Liver (tissue), 9 donors: Measurements from ENCODE around the gene NMS. TPM values are rescaled to one million over a fixed set of nuclear protein-coding genes. Genes with fewer than 3 reads are reported as not detected.

Source experiments
- DNase-seq: peaks from one replicate; pipeline ENCODE4 v3.0.0-alpha.2; 2017; ENCODE audit warnings: low spot score
- H3K27ac ChIP-seq, 2 donors: one replicate each; pipeline ENCODE4 v1.7.0; 2013; ENCODE audit warnings: inconsistent platforms in 2 of 2, low read length in 2 of 2, control low read depth in 1 of 2, low read depth in 1 of 2, mild to moderate bottlenecking in 1 of 2
- H3K27me3 ChIP-seq, 4 donors: one replicate each; pipeline versions ENCODE4 v1.6.1 to v1.7.0; 2013; ENCODE audit warnings: low read length in 3 of 4, inconsistent platforms in 1 of 4, mild to moderate bottlenecking in 1 of 4, moderate library complexity in 1 of 4; ENCODE audit not compliant: control insufficient read depth in 4 of 4, insufficient read depth in 4 of 4
- H3K36me3 ChIP-seq, 4 donors: one replicate each; pipeline versions ENCODE4 v1.6.1 to v1.7.0; 2013; ENCODE audit warnings: low read length in 3 of 4, mild to moderate bottlenecking in 3 of 4, low read depth in 1 of 4, moderate library complexity in 1 of 4; ENCODE audit not compliant: control insufficient read depth in 4 of 4, insufficient read depth in 3 of 4
- H3K4me1 ChIP-seq, 4 donors: one replicate each; pipeline versions ENCODE4 v1.6.1 to v1.7.0; 2013; ENCODE audit warnings: low read length in 3 of 4, mild to moderate bottlenecking in 3 of 4, moderate library complexity in 1 of 4; ENCODE audit not compliant: control insufficient read depth in 4 of 4, insufficient read depth in 4 of 4
- H3K4me3 ChIP-seq, 3 donors: one replicate each; pipeline versions ENCODE4 v1.6.1 to v1.7.0; 2013; ENCODE audit warnings: low read length in 3 of 3, control low read depth in 1 of 3, low read depth in 1 of 3, mild to moderate bottlenecking in 1 of 3
- H3K9ac ChIP-seq, 2 donors: one replicate each; pipeline ENCODE4 v1.7.0; 2013; ENCODE audit warnings: low read length in 2 of 2, mild to moderate bottlenecking in 2 of 2, moderate library complexity in 2 of 2, control low read depth in 1 of 2, low read depth in 1 of 2
- H3K9me3 ChIP-seq, 4 donors: one replicate each; pipeline versions ENCODE4 v1.6.1 to v1.7.0; 2013; ENCODE audit warnings: low read length in 3 of 4; ENCODE audit not compliant: control insufficient read depth in 4 of 4
- EGR1 ChIP-seq, 2 donors: IDR thresholded peaks; 2 replicates each; pipeline ENCODE4 v1.6.1; 2016 to 2018; ENCODE audit warnings: antibody characterized with exemption in 2 of 2, low read depth in 2 of 2
- FOXA1 ChIP-seq: IDR thresholded peaks from 2 replicates; pipeline ENCODE4 v1.6.1; 2016; ENCODE audit warnings: antibody characterized with exemption
- FOXA2 ChIP-seq: IDR thresholded peaks from 2 replicates; pipeline ENCODE4 v1.6.1; 2016; ENCODE audit warnings: antibody characterized with exemption
- GABPA ChIP-seq, 2 donors: IDR thresholded peaks in 1 of 2; conservative IDR thresholded peaks in 1 of 2; 2 replicates each; pipeline ENCODE4 v1.6.1; 2016; ENCODE audit warnings: antibody characterized with exemption in 2 of 2, mild to moderate bottlenecking in 1 of 2, moderate library complexity in 1 of 2
- HNF4A ChIP-seq, 2 donors: conservative IDR thresholded peaks; 2 replicates each; pipeline ENCODE4 v1.6.1; 2016; ENCODE audit warnings: antibody characterized with exemption in 2 of 2, mild to moderate bottlenecking in 2 of 2
- HNF4G ChIP-seq: IDR thresholded peaks from 2 replicates; pipeline ENCODE4 v1.6.1; 2016; ENCODE audit warnings: antibody characterized with exemption
- JUND ChIP-seq, 2 donors: IDR thresholded peaks; 2 replicates each; pipeline ENCODE4 v1.6.1; 2016; ENCODE audit warnings: antibody characterized with exemption in 2 of 2
- NR2F2 ChIP-seq: IDR thresholded peaks from 2 replicates; pipeline ENCODE4 v1.6.1; 2016; ENCODE audit warnings: antibody characterized with exemption
- RAD21 ChIP-seq, 2 donors: IDR thresholded peaks; 2 replicates each; pipeline ENCODE4 v1.6.1; 2016; ENCODE audit warnings: antibody characterized with exemption in 2 of 2, mild to moderate bottlenecking in 2 of 2
- RXRA ChIP-seq, 2 donors: IDR thresholded peaks; 2 replicates each; pipeline ENCODE4 v1.6.1; 2017 to 2018; ENCODE audit warnings: antibody characterized with exemption in 2 of 2, mild to moderate bottlenecking in 1 of 2
- SP1 ChIP-seq: IDR thresholded peaks from 2 replicates; pipeline ENCODE4 v1.6.1; 2018; ENCODE audit warnings: antibody characterized with exemption, mild to moderate bottlenecking
- TAF1 ChIP-seq: conservative IDR thresholded peaks from 2 replicates; pipeline ENCODE4 v1.6.1; 2016; ENCODE audit warnings: antibody characterized with exemption, mild to moderate bottlenecking
- YY1 ChIP-seq: IDR thresholded peaks from 2 replicates; pipeline ENCODE4 v1.6.1; 2016; ENCODE audit warnings: antibody characterized with exemption, mild to moderate bottlenecking
- whole genome bisulfite sequencing: extraction: QIAGEN DNeasy Blood & Tissue Kit; methylation state at CpG from one replicate; pipeline ENCODE4 v1.1.7; 2013; 5-methylcytosine and 5-hydroxymethylcytosine counted together
- polyA plus RNA-seq, 2 donors: library from polyadenylated mRNA; stranded (reverse) in 1 of 2; unstranded in 1 of 2; fragments of 200-250 nt in 1 of 2; fragments of >200 nt in 1 of 2; fragmentation: Nextera tagmentation in 1 of 2; extraction: Ambion mirVana in 1 of 2; gene quantifications; one replicate each; pipeline versions ENCODE4 v1.2.1 to v1.2.3, GENCODE V29; 2013 to 2015
- total RNA-seq, 2 donors: library from RNA; depleted of rRNA; stranded (reverse); fragments of >200 nt; gene quantifications; one replicate each; pipeline ENCODE4 v1.2.3, GENCODE V29; 2014
- TF ChIP-seq, protein P1 (sequence below): IDR thresholded peaks from 2 replicates; pipeline ENCODE4 v1.6.1; 2016; ENCODE audit warnings: antibody characterized with exemption
- TF ChIP-seq, protein P2 (sequence below): IDR thresholded peaks from 2 replicates; pipeline ENCODE4 v1.6.1; 2016; ENCODE audit warnings: antibody characterized with exemption
- TF ChIP-seq, protein P3 (sequence below): IDR thresholded peaks from 2 replicates; pipeline ENCODE4 v1.6.1; 2016; ENCODE audit warnings: antibody characterized with exemption, mild to moderate bottlenecking
- TF ChIP-seq, protein P4 (sequence below): IDR thresholded peaks from 2 replicates; pipeline ENCODE4 v1.6.1; 2016; ENCODE audit warnings: antibody characterized with exemption
- donor health status: healthy.
- donor health status: healthy.
- donor health status: healthy.
- donor health status: healthy.
- donor health status: healthy.

The NMS gene
- total and polyA plus RNA-seq, 4 donors: not detected

DNA sequence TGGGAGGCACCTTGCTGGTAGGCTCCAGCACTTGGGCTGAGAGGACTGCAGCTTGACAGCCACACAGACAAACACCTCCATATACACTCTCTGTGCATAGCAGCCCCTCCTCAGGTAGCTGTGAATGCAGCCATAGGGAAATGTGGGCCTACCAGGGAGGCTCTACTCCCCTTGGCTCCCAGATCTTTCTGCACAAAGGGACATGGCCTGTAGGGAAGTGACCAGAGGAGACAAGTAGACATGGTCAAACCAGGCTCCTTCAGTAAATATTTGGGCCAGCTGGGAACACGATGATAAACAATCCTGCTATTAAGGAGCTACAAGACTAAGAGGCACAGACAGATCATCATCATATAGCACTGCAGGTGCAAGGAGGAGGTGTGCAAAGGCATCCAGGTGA is 56.6 kb downstream of the NMS start:
- no peak overlapping the region for H3K9ac ChIP-seq
- TF ChIP-seq FOXA2 (no peak), NR2F2 (no peak), HNF4A (conservative IDR thresholded peaks at IDR 0.05) (no peak), SP1 (no peak), YY1 (no peak), TAF1 (no peak), RXRA (IDR thresholded peaks at IDR 0.05) (no peak), JUND (IDR thresholded peaks at IDR 0.05) (no peak), HNF4G (no peak), EGR1 (IDR thresholded peaks at IDR 0.05; ENCODE audit: low read depth in 2 of 2) (no peak)
- TF ChIP-seq, protein P1, sequence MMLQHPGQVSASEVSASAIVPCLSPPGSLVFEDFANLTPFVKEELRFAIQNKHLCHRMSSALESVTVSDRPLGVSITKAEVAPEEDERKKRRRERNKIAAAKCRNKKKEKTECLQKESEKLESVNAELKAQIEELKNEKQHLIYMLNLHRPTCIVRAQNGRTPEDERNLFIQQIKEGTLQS: no peak
- TF ChIP-seq, protein P2, sequence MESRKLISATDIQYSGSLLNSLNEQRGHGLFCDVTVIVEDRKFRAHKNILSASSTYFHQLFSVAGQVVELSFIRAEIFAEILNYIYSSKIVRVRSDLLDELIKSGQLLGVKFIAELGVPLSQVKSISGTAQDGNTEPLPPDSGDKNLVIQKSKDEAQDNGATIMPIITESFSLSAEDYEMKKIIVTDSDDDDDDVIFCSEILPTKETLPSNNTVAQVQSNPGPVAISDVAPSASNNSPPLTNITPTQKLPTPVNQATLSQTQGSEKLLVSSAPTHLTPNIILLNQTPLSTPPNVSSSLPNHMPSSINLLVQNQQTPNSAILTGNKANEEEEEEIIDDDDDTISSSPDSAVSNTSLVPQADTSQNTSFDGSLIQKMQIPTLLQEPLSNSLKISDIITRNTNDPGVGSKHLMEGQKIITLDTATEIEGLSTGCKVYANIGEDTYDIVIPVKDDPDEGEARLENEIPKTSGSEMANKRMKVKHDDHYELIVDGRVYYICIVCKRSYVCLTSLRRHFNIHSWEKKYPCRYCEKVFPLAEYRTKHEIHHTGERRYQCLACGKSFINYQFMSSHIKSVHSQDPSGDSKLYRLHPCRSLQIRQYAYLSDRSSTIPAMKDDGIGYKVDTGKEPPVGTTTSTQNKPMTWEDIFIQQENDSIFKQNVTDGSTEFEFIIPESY: no peak
- H3K27ac ChIP-seq: no peak overlapping the region
- no peak overlapping the region for H3K4me3 ChIP-seq
- no peaks in the 10 kb centered on the region for H3K4me1 ChIP-seq
- no peaks in the 10 kb centered on the region for H3K27me3 ChIP-seq
- H3K9me3 ChIP-seq: no peaks in the 10 kb centered on the region
- no peaks in the 10 kb centered on the region for H3K36me3 ChIP-seq
- 35% methylated on average over 1 of the region's 1 CpG for WGBS
- no peak for DNase-seq

DNA sequence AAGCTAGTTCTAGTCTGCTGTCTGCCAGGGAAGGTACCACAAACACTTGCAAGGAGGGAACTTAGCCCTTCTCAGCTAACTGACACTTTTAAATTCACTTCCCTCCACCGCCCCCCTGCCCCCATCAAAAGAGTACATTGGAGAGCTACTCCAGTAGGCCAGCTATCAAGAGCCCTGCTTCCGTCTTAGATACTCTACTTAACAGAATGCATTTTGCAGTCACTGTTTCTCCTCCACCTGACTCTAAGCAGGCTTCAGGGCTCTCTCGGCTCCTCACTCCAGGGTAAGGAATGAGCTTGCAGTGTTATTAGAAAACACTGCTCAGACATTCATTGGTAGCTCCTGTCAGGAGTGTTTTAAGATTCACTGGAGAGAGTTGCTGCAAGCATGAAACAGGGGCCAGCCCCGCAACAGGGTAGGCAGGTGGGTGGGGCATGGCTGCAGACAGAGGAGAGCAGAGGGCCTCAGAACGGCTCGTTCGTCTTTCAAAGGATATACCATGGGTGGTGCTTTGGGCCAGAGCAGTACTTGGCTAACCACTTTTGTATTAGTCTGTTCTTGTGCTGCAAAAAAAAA is 57.2 kb downstream of the NMS start:
- Histone ChIP-seq H3K9me3 (no peaks in the 10 kb centered on the region), H3K27ac (no peak overlapping the region), H3K4me1 (no peaks in the 10 kb centered on the region), H3K4me3 (no peak overlapping the region), H3K9ac (no peak overlapping the region), H3K27me3 (no peaks in the 10 kb centered on the region), H3K36me3 (no peaks in the 10 kb centered on the region)
- DNase-seq: no peak
- TF ChIP-seq NR2F2: no peak
- no peak for TF ChIP-seq FOXA2
- no peak for TF ChIP-seq FOXA1
- no peak for TF ChIP-seq GABPA (IDR thresholded peaks at IDR 0.05 in 1 of 2, conservative IDR thresholded peaks at IDR 0.05 in 1 of 2)
- TF ChIP-seq YY1: no peak
- TF ChIP-seq TAF1: no peak
- TF ChIP-seq HNF4G: no peak
- TF ChIP-seq, protein P3, sequence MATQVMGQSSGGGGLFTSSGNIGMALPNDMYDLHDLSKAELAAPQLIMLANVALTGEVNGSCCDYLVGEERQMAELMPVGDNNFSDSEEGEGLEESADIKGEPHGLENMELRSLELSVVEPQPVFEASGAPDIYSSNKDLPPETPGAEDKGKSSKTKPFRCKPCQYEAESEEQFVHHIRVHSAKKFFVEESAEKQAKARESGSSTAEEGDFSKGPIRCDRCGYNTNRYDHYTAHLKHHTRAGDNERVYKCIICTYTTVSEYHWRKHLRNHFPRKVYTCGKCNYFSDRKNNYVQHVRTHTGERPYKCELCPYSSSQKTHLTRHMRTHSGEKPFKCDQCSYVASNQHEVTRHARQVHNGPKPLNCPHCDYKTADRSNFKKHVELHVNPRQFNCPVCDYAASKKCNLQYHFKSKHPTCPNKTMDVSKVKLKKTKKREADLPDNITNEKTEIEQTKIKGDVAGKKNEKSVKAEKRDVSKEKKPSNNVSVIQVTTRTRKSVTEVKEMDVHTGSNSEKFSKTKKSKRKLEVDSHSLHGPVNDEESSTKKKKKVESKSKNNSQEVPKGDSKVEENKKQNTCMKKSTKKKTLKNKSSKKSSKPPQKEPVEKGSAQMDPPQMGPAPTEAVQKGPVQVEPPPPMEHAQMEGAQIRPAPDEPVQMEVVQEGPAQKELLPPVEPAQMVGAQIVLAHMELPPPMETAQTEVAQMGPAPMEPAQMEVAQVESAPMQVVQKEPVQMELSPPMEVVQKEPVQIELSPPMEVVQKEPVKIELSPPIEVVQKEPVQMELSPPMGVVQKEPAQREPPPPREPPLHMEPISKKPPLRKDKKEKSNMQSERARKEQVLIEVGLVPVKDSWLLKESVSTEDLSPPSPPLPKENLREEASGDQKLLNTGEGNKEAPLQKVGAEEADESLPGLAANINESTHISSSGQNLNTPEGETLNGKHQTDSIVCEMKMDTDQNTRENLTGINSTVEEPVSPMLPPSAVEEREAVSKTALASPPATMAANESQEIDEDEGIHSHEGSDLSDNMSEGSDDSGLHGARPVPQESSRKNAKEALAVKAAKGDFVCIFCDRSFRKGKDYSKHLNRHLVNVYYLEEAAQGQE: no peak
- TF ChIP-seq, protein P4, sequence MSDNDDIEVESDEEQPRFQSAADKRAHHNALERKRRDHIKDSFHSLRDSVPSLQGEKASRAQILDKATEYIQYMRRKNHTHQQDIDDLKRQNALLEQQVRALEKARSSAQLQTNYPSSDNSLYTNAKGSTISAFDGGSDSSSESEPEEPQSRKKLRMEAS: no peak
- TF ChIP-seq HNF4A (conservative IDR thresholded peaks at IDR 0.05): no peak
- TF ChIP-seq, protein P2: no peak
- no peak for TF ChIP-seq RAD21 (IDR thresholded peaks at IDR 0.05)
- TF ChIP-seq SP1: no peak
- 84% methylated on average over 7 of the region's 7 CpGs for WGBS
